GM12865 (cell line): Measurements from ENCODE around the gene RAB6B.

ENCODE experiments used
- DNase-seq: peaks from one replicate; pipeline ENCODE4 v3.0.0; 2010; ENCODE audit warnings: low read depth
- H3K4me3 ChIP-seq: 2 replicates; pipeline ENCODE4 v1.5.1; 2011; ENCODE audit warnings: mild to moderate bottlenecking, low read depth, low read length, control low read depth
- TF ChIP-seq, protein P1 (sequence below): IDR thresholded peaks from 2 replicates; pipeline ENCODE4 v1.5.1; 2011; ENCODE audit warnings: low read length, control low read depth, low read depth, inconsistent platforms; ENCODE audit not compliant: insufficient read depth; ENCODE audit errors: missing control alignments

Gene RAB6B

DNA sequence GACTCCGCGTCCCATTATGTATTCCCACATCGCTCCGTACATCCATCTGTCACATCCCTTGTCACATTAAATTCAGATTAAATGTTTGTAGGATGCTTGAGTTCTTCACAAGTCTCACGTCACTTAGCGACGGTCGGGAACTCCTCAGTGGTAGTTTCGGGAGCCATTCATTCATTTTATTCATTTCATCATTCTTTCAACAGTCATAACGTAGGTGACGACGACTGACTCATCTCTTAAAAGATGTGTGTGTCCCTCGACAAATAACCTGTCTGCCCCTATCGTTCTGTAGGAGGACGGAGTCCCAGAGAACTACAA, 90.3 kb downstream of the RAB6B start:
- no peak for DNase-seq
- H3K4me3 ChIP-seq: peak overlapping the region; percentile 73
- TF ChIP-seq, protein P1, sequence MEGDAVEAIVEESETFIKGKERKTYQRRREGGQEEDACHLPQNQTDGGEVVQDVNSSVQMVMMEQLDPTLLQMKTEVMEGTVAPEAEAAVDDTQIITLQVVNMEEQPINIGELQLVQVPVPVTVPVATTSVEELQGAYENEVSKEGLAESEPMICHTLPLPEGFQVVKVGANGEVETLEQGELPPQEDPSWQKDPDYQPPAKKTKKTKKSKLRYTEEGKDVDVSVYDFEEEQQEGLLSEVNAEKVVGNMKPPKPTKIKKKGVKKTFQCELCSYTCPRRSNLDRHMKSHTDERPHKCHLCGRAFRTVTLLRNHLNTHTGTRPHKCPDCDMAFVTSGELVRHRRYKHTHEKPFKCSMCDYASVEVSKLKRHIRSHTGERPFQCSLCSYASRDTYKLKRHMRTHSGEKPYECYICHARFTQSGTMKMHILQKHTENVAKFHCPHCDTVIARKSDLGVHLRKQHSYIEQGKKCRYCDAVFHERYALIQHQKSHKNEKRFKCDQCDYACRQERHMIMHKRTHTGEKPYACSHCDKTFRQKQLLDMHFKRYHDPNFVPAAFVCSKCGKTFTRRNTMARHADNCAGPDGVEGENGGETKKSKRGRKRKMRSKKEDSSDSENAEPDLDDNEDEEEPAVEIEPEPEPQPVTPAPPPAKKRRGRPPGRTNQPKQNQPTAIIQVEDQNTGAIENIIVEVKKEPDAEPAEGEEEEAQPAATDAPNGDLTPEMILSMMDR: no peak

DNA sequence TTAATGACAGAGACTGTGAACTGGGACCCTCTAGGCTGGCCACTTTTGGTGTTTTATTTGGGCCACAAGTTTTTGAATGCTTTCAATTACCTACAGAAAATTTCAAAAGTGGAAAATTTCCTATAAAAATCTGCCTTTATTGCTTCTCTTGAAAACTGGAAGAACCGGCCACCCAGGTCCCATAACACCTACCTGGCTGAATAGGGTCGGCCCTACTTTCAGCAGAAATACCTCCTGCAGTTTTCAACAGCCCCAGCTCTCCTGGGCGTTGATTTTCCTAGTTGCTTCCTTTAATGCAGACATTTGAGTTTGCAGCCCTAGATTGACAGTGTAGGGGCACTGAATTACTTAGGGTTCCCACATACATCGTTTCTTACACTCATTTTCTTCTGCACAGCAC, 90.8 kb downstream of the RAB6B start:
- TF ChIP-seq, protein P1: no peak
- DNase-seq: no peak
- H3K4me3 ChIP-seq: peak overlapping the region; percentile 73; the same call in 1 of the 2 replicates

DNA sequence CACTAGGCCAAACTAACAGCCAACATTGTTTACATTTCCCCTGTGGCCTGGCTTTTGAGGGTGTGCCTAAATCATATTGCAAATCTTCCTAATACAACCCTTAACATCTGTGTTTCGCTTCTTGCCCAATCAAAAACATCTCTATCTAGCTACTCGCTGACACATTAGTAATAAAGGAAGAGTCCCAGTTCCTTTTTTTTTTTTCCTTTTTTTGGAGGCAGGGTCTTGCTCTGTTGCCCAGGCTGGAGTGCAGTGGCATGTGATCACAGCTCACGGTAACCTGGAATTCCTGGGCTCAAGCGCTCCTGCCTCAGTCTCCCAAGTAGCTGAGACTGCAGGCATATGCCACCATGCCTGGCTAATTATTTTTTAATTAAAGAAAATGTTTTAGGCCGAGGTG, 92.2 kb downstream of the RAB6B start:
- no peak for DNase-seq
- no peak overlapping the region for H3K4me3 ChIP-seq
- TF ChIP-seq, protein P1: no peak

DNA sequence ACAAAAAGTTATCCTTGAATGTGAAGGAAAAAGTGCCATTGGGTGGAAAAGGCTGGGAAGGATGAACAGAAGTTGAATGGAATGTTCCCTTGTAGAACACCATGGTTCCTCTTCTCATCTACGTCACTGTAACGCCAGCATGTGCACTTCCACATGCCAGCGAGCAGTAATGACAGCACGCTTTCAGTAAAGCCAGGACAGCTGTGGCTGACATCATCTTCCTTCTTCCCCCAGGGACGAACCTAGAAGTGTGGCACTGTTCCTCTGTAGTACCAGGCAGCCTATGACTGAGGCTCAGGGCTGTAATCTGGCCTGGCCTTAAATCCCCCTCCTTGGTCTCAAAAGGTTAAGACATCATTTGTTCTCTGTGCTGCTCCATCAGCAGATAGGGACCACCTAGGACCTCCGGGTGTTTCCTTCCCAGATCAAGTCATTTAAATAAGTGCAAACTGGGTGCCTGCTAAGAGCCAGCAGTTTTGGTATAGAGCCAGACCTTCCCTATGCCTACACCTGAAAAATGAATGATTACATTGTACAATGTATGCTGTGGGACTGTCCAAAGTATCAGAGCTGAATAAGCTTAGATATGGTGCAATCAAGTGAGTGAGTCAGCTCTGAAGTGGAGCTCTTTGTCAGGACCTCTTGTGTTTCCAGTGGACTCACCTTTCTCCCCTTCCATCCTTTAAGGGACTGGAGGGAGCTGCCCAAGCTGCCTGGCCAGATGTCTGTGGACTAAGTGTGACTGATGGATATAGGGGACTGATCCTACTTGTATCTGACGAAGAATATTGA, 95.7 kb downstream of the RAB6B start:
- TF ChIP-seq, protein P1: no peak
- H3K4me3 ChIP-seq: no peak overlapping the region
- DNase-seq: no peak

DNA sequence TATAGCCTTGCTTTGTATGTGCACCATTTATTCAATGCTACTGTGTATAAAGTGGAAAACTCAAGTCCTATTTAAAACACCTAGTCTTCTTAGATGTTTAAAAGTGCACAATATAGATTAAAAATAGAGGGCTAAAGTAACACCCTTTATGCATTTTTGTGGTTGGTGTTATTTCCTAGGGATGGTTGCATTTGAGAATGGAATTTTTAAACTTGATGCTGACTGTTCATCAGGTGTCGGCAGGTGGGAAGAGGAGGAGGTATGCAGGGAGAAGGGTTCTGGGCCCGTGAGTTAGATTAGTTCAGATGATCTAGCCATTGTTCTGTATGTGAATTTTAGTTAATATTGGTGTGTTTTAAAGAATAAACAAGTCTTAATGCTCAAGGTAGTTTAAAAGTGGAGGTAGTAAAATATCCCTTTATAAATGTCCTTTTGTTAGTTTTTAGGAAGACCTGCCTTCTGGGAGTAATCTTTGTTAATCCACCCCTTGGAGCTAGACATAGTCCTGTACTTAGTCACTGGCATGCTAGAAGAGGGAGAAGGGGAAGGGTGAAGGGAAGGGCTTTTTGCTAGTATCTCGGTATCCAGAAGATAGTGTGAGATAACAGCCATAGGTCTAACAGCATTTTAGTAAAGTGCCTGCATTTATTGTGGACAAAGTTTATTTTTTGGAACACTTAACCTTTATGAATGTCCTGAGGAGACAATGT, 98.1 kb downstream of the RAB6B start:
- no peak for DNase-seq
- TF ChIP-seq, protein P1: no peak
- no peak overlapping the region for H3K4me3 ChIP-seq

DNA sequence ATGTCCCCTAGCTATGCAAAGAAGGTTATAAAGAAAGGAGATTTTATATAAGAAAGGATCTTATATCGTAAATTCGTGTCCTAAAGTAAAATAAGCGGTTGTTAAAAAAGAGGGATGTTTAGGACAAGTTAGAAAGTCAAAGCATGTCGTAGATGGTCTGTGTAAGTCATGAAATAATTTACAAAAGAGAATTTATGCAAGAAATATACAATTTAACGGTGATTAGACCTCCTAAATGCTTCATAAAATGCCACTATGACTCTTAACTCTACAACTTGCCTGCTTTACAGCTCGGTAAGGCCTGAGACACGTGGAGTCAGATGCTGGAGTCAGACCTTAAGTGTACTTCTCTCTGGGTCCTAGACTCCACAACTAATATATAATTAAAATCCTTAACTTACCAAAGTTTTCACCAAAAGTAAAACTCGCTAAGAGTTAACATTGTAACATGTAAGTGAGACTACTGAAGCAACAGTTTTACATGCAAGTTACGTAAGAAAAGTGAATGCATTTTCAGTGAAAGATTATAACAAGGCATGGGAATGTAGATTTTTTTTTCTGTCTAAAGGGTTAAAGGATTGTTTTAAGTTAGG, 103.4 kb downstream of the RAB6B start:
- peak; percentile 8 for DNase-seq
- H3K4me3 ChIP-seq: no peak overlapping the region
- TF ChIP-seq, protein P1: no peak
